22Rv1 (cell line): ENCODE measurements around the gene KREMEN1.

Source experiments
- CTCF ChIP-seq: fragments of 450-650 bp; IDR thresholded peaks from 2 replicates; pipeline ENCODE4 v1.5.1; 2017; ENCODE audit warnings: mild to moderate bottlenecking
- ZFX ChIP-seq: fragments of 450-650 bp; IDR thresholded peaks from 2 replicates; pipeline ENCODE4 v1.6.1; 2017; ENCODE audit warnings: antibody characterized with exemption, borderline replicate concordance

- no peak for TF ChIP-seq CTCF
- no peak for TF ChIP-seq ZFX
These were observed 14.2 kb downstream of the KREMEN1 start for GRCh38 chr22:29087012-29087411.
